ENCODE measurements around the gene CASP6. TPM values are rescaled to one million over a fixed set of nuclear protein-coding genes. Genes with fewer than 3 reads are reported as not detected.
"Not testable (repeated sequence)": the region's sequence is repeated elsewhere in the genome, so short reads cannot be mapped to it uniquely, and the experiment has no call there.

The CASP6 gene
- total RNA-seq, 1 donor from 2014 or later = 15.2 TPM

DNA sequence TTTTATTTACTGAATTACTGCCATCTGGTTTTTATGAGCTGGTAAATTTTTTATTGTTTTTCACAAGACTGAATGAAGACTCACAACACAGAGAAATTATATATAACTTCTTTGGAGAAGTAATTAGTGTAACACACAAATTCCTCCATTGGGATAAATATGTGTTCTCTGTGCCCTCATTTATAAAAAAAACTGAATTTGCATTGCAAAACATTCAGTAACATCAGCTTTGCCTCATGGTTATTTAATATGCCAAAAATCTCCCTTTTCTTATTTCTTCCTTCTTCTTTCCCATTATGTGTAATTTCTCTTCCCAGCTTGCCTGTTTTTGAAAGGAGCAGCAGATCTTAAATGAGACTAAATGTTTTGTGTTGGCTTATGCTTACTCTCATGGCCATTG is 18.5 kb downstream of the CASP6 start:
- ATAC-seq (no peak), DNase-seq (no peak)
- Histone ChIP-seq H3K4me3 (no peak overlapping the region), H3K27ac (no peak overlapping the region), H3K36me3 (peaks cover 20% of the 10 kb centered on the region), H3K9me3 (no peaks in the 10 kb centered on the region), H3K4me1 (no peaks in the 10 kb centered on the region), H3K27me3 (no peaks in the 10 kb centered on the region)
- TF ChIP-seq, protein P1, sequence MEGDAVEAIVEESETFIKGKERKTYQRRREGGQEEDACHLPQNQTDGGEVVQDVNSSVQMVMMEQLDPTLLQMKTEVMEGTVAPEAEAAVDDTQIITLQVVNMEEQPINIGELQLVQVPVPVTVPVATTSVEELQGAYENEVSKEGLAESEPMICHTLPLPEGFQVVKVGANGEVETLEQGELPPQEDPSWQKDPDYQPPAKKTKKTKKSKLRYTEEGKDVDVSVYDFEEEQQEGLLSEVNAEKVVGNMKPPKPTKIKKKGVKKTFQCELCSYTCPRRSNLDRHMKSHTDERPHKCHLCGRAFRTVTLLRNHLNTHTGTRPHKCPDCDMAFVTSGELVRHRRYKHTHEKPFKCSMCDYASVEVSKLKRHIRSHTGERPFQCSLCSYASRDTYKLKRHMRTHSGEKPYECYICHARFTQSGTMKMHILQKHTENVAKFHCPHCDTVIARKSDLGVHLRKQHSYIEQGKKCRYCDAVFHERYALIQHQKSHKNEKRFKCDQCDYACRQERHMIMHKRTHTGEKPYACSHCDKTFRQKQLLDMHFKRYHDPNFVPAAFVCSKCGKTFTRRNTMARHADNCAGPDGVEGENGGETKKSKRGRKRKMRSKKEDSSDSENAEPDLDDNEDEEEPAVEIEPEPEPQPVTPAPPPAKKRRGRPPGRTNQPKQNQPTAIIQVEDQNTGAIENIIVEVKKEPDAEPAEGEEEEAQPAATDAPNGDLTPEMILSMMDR (IDR thresholded peaks at IDR 0.05) = no peak
- intact Hi-C loops (cut with DNase I) = no loop called here

- DNase-seq = no peak
- no peak overlapping the region for H3K27ac ChIP-seq
- H3K27me3 ChIP-seq = no peaks in the 10 kb centered on the region
- no peak overlapping the region for H3K4me3 ChIP-seq
- TF ChIP-seq, protein P1 (IDR thresholded peaks at IDR 0.05) = no peak
- no peaks in the 10 kb centered on the region for H3K4me1 ChIP-seq
- H3K36me3 ChIP-seq = peaks cover 11% of the 10 kb centered on the region
- no peaks in the 10 kb centered on the region for H3K9me3 ChIP-seq
- intact Hi-C loops (cut with DNase I) = no loop called here
- ATAC-seq = no peak
These were observed 19.5 kb downstream of the CASP6 start for GRCh38 chr4:109683621-109684253.

- no peaks in the 10 kb centered on the region for H3K4me1 ChIP-seq
- H3K36me3 ChIP-seq = peaks cover 10% of the 10 kb centered on the region
- TF ChIP-seq, protein P1 (IDR thresholded peaks at IDR 0.05) = no peak
- ATAC-seq (no peak), DNase-seq (no peak)
- no peak overlapping the region for H3K4me3 ChIP-seq
- H3K27ac ChIP-seq = no peak overlapping the region
- H3K27me3 ChIP-seq = no peaks in the 10 kb centered on the region
- H3K9me3 ChIP-seq = no peaks in the 10 kb centered on the region
- intact Hi-C loops (cut with DNase I) = no loop called here
These were observed 20.4 kb downstream of the CASP6 start for GRCh38 chr4:109682875-109683274.

DNA sequence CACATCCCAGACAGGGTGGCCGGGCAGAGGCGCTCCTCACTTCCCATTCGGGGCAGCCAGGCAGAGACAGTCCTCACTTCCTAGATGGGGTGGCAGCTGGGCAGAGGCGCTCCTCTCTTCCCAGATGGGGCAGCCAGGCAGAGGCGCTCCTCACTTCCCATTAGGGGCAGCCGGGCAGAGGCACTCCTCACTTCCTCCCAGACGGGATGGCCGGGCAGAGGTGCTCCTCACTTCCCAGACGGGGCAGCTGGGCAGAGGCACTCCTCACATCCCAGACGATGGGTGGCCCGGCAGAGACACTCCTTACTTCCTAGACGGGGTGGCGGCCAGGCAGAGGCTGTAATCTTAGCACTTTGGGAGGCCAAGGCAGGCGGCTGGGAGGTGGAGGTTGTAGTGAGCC is 24.3 kb downstream of the CASP6 start:
- H3K27ac ChIP-seq; H3K9me3 ChIP-seq; H3K27me3 ChIP-seq; intact Hi-C loops (cut with DNase I); H3K4me3 ChIP-seq; DNase-seq; H3K36me3 ChIP-seq; ATAC-seq; H3K4me1 ChIP-seq: not testable (repeated sequence)

DNA sequence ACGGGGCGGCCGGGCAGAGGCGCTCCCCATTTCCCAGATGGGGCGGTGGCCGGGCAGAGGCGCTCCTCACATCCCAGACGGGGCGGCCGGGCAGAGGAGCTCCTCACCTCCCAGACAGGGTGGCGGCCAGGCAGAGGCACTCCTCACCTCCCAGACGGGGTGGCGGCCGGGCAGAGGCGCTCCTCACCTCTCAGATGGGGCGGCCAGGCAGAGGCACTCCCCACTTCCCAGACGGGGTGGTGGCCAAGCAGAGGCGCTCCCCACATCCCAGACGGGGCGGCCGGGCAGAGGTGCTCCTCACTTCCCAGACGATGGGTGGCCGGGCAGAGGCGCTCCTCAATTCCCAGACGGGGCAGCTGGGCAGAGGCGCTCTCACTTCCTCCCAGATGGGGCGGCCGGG is 24.8 kb downstream of the CASP6 start:
- DNase-seq; H3K4me3 ChIP-seq; H3K4me1 ChIP-seq; H3K9me3 ChIP-seq; ATAC-seq; H3K27ac ChIP-seq; intact Hi-C loops (cut with DNase I); H3K27me3 ChIP-seq; H3K36me3 ChIP-seq: not testable (repeated sequence)

- intact Hi-C loops (cut with DNase I) = no loop called here
- TF ChIP-seq, protein P1 (IDR thresholded peaks at IDR 0.05) = no peak
- no peak overlapping the region for H3K4me3 ChIP-seq
- no peaks in the 10 kb centered on the region for H3K4me1 ChIP-seq
- H3K9me3 ChIP-seq = no peaks in the 10 kb centered on the region
- H3K36me3 ChIP-seq = no peaks in the 10 kb centered on the region
- H3K27me3 ChIP-seq = no peaks in the 10 kb centered on the region
- H3K27ac ChIP-seq = no peak overlapping the region
- no peak for DNase-seq
- no peak for ATAC-seq
These were observed 26.4 kb downstream of the CASP6 start for GRCh38 chr4:109676886-109677285.

DNA sequence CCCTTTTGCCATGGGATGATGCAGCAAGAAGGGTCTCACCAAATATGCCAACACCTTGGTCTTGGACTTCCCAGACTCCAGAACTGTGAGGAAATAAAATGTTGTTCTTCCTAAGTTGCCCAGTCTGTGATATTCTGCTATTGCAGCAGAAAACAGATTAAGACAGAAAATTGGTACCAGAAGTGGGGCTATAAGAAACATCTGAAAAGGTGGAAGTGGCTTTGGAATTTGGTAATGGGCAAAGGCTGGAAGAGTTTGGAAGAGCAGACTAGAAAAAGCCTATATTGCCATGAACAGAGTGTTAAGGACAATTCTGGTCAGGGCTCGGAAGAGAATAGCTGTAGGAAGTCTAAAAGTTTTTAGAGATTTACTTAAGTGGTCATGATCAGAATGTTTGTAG is 27.4 kb downstream of the CASP6 start:
- TF ChIP-seq, protein P1 (IDR thresholded peaks at IDR 0.05) = no peak
- ATAC-seq (no peak), DNase-seq (no peak)
- Histone ChIP-seq H3K27me3 (no peaks in the 10 kb centered on the region), H3K9me3 (no peaks in the 10 kb centered on the region), H3K36me3 (no peaks in the 10 kb centered on the region), H3K27ac (no peak overlapping the region), H3K4me1 (no peaks in the 10 kb centered on the region), H3K4me3 (no peak overlapping the region)
- intact Hi-C loops (cut with DNase I) = no loop called here

Data from upper lobe of right lung (tissue), 1 donor.